GM18861 (cell line): ENCODE measurements around the gene BSG.
"Not testable (repeated sequence)": the region's sequence is repeated elsewhere in the genome, so short reads cannot be mapped to it uniquely, and the experiment has no call there.

Source experiments
- ATAC-seq: cut with Tn5 transposase; IDR thresholded peaks from one replicate; pipeline ENCODE4 v1.9.1; 2021; ENCODE audit not compliant: unreplicated experiment

The BSG gene

GRCh38 chr19:602391-603301 is 30.2 kb downstream of the BSG start:
- no peak for ATAC-seq

GRCh38 chr19:603302-603639 is 30.9 kb downstream of the BSG start:
- ATAC-seq, result not testable (repeated sequence)

- ATAC-seq, result not testable (repeated sequence)
Observed at GRCh38 chr19:603779-604178, 31.4 kb downstream of the BSG start.

- ATAC-seq, result no peak
Observed at GRCh38 chr19:604355-604754, 32.0 kb downstream of the BSG start.

- not testable (repeated sequence) for ATAC-seq
Observed at GRCh38 chr19:605061-605971, 32.9 kb downstream of the BSG start.

GRCh38 chr19:607301-608154 is 35.1 kb downstream of the BSG start:
- ATAC-seq, result no peak

- no peak for ATAC-seq
Observed at GRCh38 chr19:608155-609003, 36.0 kb downstream of the BSG start.

GRCh38 chr19:609004-609346 is 36.6 kb downstream of the BSG start:
- ATAC-seq, result no peak

GRCh38 chr19:610071-610800 is 37.8 kb downstream of the BSG start:
- ATAC-seq, result no peak

- ATAC-seq, result no peak
Observed at GRCh38 chr19:610801-611480, 38.5 kb downstream of the BSG start.

GRCh38 chr19:611481-611868 is 39.1 kb downstream of the BSG start:
- no peak for ATAC-seq

- no peak for ATAC-seq
Observed at GRCh38 chr19:612941-613340, 40.5 kb downstream of the BSG start.

GRCh38 chr19:613732-614567 is 41.6 kb downstream of the BSG start:
- ATAC-seq, result no peak

GRCh38 chr19:615619-616018 is 43.2 kb downstream of the BSG start:
- no peak for ATAC-seq

- no peak for ATAC-seq
Observed at GRCh38 chr19:616062-616700, 43.8 kb downstream of the BSG start.

- ATAC-seq, result no peak
Observed at GRCh38 chr19:616747-617526, 44.5 kb downstream of the BSG start.
